Measurements from ENCODE around the gene CAMTA1. TPM values are rescaled to one million over a fixed set of nuclear protein-coding genes. Genes with fewer than 3 reads are reported as not detected.

Gene CAMTA1
- total and polyA plus RNA-seq, 4 donors: 18.0 to 93.5 (median 35.8) TPM

DNA sequence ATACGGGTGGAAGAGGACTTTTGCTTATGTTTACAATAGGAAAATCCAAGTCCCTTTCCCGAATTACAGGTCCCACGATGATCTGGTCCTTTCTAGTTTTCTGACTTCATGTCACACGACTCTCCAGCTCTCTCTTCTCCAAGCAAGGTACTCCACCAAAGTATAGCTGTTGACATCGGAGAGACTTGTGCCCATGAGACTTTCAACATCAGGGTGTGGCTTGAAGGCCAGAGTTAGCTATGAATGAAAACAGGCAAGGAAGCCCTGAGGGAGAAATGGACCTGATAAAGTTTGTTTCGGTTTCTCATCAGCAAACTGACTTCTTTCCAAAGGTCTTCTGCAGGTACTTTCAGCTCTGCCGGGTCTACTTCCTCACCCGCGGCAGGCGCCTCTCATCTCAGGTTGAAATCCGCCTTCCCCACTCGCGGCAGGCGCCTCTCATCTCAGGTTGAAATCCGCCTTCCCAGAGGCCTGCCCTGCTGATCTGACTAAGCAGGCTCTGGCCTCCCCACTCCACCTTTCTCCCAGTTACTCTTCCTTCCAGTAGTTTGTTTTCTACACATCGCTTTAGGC, 996.8 kb downstream of the CAMTA1 start:
- Histone ChIP-seq H3K4me1 (ENCODE audit: control insufficient read depth in 4 of 4, insufficient read depth in 4 of 4, low read length in 3 of 4) (peaks cover 0 to 43% (median 29%) of the 10 kb centered on the region in 4 donors), H3K9ac (ENCODE audit: low read depth in 1 of 2, low read length in 2 of 2) (no peak overlapping the region), H3K27me3 (ENCODE audit: control insufficient read depth in 4 of 4, insufficient read depth in 4 of 4, low read length in 3 of 4) (no peaks in the 10 kb centered on the region), H3K36me3 (ENCODE audit: control insufficient read depth in 4 of 4, insufficient read depth in 3 of 4, low read depth in 1 of 4, low read length in 3 of 4) (peaks cover 2 to 33% (median 27%) of the 10 kb centered on the region in 4 donors), H3K9me3 (ENCODE audit: control insufficient read depth in 4 of 4, low read length in 3 of 4) (no peaks in the 10 kb centered on the region), H3K4me3 (ENCODE audit: low read depth in 1 of 3, low read length in 3 of 3) (no peak overlapping the region), H3K27ac (ENCODE audit: low read depth in 1 of 2, low read length in 2 of 2) (no peak overlapping the region)
- no peak for TF ChIP-seq SP1 (IDR thresholded peaks at IDR 0.05)
- TF ChIP-seq FOXA2 (IDR thresholded peaks at IDR 0.05): no peak
- TF ChIP-seq, protein P1, sequence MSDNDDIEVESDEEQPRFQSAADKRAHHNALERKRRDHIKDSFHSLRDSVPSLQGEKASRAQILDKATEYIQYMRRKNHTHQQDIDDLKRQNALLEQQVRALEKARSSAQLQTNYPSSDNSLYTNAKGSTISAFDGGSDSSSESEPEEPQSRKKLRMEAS (IDR thresholded peaks at IDR 0.05): no peak
- TF ChIP-seq, protein P2, sequence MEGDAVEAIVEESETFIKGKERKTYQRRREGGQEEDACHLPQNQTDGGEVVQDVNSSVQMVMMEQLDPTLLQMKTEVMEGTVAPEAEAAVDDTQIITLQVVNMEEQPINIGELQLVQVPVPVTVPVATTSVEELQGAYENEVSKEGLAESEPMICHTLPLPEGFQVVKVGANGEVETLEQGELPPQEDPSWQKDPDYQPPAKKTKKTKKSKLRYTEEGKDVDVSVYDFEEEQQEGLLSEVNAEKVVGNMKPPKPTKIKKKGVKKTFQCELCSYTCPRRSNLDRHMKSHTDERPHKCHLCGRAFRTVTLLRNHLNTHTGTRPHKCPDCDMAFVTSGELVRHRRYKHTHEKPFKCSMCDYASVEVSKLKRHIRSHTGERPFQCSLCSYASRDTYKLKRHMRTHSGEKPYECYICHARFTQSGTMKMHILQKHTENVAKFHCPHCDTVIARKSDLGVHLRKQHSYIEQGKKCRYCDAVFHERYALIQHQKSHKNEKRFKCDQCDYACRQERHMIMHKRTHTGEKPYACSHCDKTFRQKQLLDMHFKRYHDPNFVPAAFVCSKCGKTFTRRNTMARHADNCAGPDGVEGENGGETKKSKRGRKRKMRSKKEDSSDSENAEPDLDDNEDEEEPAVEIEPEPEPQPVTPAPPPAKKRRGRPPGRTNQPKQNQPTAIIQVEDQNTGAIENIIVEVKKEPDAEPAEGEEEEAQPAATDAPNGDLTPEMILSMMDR (IDR thresholded peaks at IDR 0.05; ENCODE audit: low read depth, low read length, missing input control): no peak
- no peak for TF ChIP-seq HNF4A (conservative IDR thresholded peaks at IDR 0.05)
- TF ChIP-seq FOXA1 (IDR thresholded peaks at IDR 0.05): no peak
- TF ChIP-seq EGR1 (IDR thresholded peaks at IDR 0.05; ENCODE audit: low read depth in 2 of 2): no peak
- no peak for TF ChIP-seq YY1 (IDR thresholded peaks at IDR 0.05)
- TF ChIP-seq HNF4G (IDR thresholded peaks at IDR 0.05): no peak
- no peak for TF ChIP-seq GABPA (IDR thresholded peaks at IDR 0.05 in 1 of 2, conservative IDR thresholded peaks at IDR 0.05 in 1 of 2)
- TF ChIP-seq, protein P3, sequence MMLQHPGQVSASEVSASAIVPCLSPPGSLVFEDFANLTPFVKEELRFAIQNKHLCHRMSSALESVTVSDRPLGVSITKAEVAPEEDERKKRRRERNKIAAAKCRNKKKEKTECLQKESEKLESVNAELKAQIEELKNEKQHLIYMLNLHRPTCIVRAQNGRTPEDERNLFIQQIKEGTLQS (IDR thresholded peaks at IDR 0.05): no peak
- no peak for TF ChIP-seq RAD21 (IDR thresholded peaks at IDR 0.05)
- TF ChIP-seq, protein P4, sequence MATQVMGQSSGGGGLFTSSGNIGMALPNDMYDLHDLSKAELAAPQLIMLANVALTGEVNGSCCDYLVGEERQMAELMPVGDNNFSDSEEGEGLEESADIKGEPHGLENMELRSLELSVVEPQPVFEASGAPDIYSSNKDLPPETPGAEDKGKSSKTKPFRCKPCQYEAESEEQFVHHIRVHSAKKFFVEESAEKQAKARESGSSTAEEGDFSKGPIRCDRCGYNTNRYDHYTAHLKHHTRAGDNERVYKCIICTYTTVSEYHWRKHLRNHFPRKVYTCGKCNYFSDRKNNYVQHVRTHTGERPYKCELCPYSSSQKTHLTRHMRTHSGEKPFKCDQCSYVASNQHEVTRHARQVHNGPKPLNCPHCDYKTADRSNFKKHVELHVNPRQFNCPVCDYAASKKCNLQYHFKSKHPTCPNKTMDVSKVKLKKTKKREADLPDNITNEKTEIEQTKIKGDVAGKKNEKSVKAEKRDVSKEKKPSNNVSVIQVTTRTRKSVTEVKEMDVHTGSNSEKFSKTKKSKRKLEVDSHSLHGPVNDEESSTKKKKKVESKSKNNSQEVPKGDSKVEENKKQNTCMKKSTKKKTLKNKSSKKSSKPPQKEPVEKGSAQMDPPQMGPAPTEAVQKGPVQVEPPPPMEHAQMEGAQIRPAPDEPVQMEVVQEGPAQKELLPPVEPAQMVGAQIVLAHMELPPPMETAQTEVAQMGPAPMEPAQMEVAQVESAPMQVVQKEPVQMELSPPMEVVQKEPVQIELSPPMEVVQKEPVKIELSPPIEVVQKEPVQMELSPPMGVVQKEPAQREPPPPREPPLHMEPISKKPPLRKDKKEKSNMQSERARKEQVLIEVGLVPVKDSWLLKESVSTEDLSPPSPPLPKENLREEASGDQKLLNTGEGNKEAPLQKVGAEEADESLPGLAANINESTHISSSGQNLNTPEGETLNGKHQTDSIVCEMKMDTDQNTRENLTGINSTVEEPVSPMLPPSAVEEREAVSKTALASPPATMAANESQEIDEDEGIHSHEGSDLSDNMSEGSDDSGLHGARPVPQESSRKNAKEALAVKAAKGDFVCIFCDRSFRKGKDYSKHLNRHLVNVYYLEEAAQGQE (IDR thresholded peaks at IDR 0.05): no peak
- TF ChIP-seq RXRA (IDR thresholded peaks at IDR 0.05): no peak
- TF ChIP-seq JUND (IDR thresholded peaks at IDR 0.05): no peak
- TF ChIP-seq TAF1 (conservative IDR thresholded peaks at IDR 0.05): no peak
- TF ChIP-seq NR2F2 (IDR thresholded peaks at IDR 0.05): no peak
- TF ChIP-seq, protein P5, sequence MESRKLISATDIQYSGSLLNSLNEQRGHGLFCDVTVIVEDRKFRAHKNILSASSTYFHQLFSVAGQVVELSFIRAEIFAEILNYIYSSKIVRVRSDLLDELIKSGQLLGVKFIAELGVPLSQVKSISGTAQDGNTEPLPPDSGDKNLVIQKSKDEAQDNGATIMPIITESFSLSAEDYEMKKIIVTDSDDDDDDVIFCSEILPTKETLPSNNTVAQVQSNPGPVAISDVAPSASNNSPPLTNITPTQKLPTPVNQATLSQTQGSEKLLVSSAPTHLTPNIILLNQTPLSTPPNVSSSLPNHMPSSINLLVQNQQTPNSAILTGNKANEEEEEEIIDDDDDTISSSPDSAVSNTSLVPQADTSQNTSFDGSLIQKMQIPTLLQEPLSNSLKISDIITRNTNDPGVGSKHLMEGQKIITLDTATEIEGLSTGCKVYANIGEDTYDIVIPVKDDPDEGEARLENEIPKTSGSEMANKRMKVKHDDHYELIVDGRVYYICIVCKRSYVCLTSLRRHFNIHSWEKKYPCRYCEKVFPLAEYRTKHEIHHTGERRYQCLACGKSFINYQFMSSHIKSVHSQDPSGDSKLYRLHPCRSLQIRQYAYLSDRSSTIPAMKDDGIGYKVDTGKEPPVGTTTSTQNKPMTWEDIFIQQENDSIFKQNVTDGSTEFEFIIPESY (IDR thresholded peaks at IDR 0.05): no peak
- no peak for DNase-seq (ENCODE audit: low spot score)
- 81% methylated on average over 16 of the region's 16 CpGs for WGBS

All from liver (tissue), 9 donors.